TTC549 (cell line): ENCODE data around the gene RBCK1.
"Not testable (repeated sequence)": the region's sequence is repeated elsewhere in the genome, so short reads cannot be mapped to it uniquely, and the experiment has no call there.

Experiments used
- FAIRE-seq: peaks from 2 replicates; lab custom pipeline; 2012; peaks lifted over from hg19 to GRCh38; lab: Jason Lieb, UNC

Gene RBCK1

GRCh38 chr20:376089-376488 lies 32.0 kb upstream of the RBCK1 start:
- FAIRE-seq: no peak

- FAIRE-seq: no peak
Observed at GRCh38 chr20:376750-377149, 31.3 kb upstream of the RBCK1 start.

- FAIRE-seq: not testable (repeated sequence)
Observed at GRCh38 chr20:377578-377977, 30.5 kb upstream of the RBCK1 start.

GRCh38 chr20:378961-379336 lies 29.1 kb upstream of the RBCK1 start:
- FAIRE-seq: no peak

- FAIRE-seq: no peak
Observed at GRCh38 chr20:380763-381580, 27.1 kb upstream of the RBCK1 start.

GRCh38 chr20:381581-382290 lies 26.4 kb upstream of the RBCK1 start:
- no peak for FAIRE-seq

- FAIRE-seq: no peak
Observed at GRCh38 chr20:382291-383115, 25.6 kb upstream of the RBCK1 start.

- no peak for FAIRE-seq
Observed at GRCh38 chr20:383889-384288, 24.2 kb upstream of the RBCK1 start.

- FAIRE-seq: no peak
Observed at GRCh38 chr20:384723-385122, 23.4 kb upstream of the RBCK1 start.

- no peak for FAIRE-seq
Observed at GRCh38 chr20:385448-385847, 22.7 kb upstream of the RBCK1 start.

- not testable (repeated sequence) for FAIRE-seq
Observed at GRCh38 chr20:386634-387033, 21.5 kb upstream of the RBCK1 start.

GRCh38 chr20:387520-387919 lies 20.6 kb upstream of the RBCK1 start:
- no peak for FAIRE-seq

GRCh38 chr20:388034-388994 lies 19.8 kb upstream of the RBCK1 start:
- no peak for FAIRE-seq

- FAIRE-seq: no peak
Observed at GRCh38 chr20:389220-389619, 18.9 kb upstream of the RBCK1 start.

GRCh38 chr20:391041-391711 lies 16.9 kb upstream of the RBCK1 start:
- no peak for FAIRE-seq

- FAIRE-seq: not testable (repeated sequence)
Observed at GRCh38 chr20:393296-393695, 14.8 kb upstream of the RBCK1 start.

GRCh38 chr20:396252-396618 lies 11.9 kb upstream of the RBCK1 start:
- FAIRE-seq: no peak

GRCh38 chr20:396619-397431 lies 11.3 kb upstream of the RBCK1 start:
- no peak for FAIRE-seq

GRCh38 chr20:397432-398237 lies 10.5 kb upstream of the RBCK1 start:
- FAIRE-seq: no peak
